AG09319 (cell line): Measurements from ENCODE around the gene MTIF2.
"Not testable (repeated sequence)": the region's sequence is repeated elsewhere in the genome, so short reads cannot be mapped to it uniquely, and the experiment has no call there.

Source experiments
- DNase-seq: peaks from one replicate; pipeline ENCODE4 v3.0.0-alpha.2; 2010; ENCODE audit warnings: low read depth; ENCODE audit errors: extremely low read depth
- CTCF ChIP-seq: IDR thresholded peaks from 2 replicates; pipeline ENCODE4 v1.5.1; 2011; ENCODE audit warnings: low read depth, mild to moderate bottlenecking, inconsistent platforms, low read length, moderate library complexity

MTIF2 gene

GRCh38 chr2:55283083-55283482 lies 14.1 kb upstream of the MTIF2 start:
- no peak for TF ChIP-seq CTCF

GRCh38 chr2:55282110-55282917 lies 13.3 kb upstream of the MTIF2 start:
- no peak for TF ChIP-seq CTCF
- DNase-seq = peak; percentile 67

More at GRCh38 chr2:55283083-55283482, 14.1 kb upstream of the MTIF2 start:
- no peak for DNase-seq

- DNase-seq = not testable (repeated sequence)
Observed at GRCh38 chr2:55280851-55281546, 12.0 kb upstream of the MTIF2 start.

GRCh38 chr2:55279859-55280424 lies 10.9 kb upstream of the MTIF2 start:
- DNase-seq = not testable (repeated sequence)

- not testable (repeated sequence) for DNase-seq
Observed at GRCh38 chr2:55279214-55279835, 10.3 kb upstream of the MTIF2 start.

- no peak for DNase-seq
- TF ChIP-seq CTCF = no peak
Observed at GRCh38 chr2:55277310-55277709, 8.3 kb upstream of the MTIF2 start.

- not testable (repeated sequence) for DNase-seq
Observed at GRCh38 chr2:55274346-55274745, 5.3 kb upstream of the MTIF2 start.

GRCh38 chr2:55269645-55269990 lies 587 bp upstream of the MTIF2 start:
- no peak for TF ChIP-seq CTCF
- no peak for DNase-seq

GRCh38 chr2:55268288-55268906 lies 634 bp downstream of the MTIF2 start:
- no peak for DNase-seq
- no peak for TF ChIP-seq CTCF

GRCh38 chr2:55259586-55259985 lies 9.4 kb downstream of the MTIF2 start:
- not testable (repeated sequence) for DNase-seq
